Naive thymus-derived CD4-positive, alpha-beta T cell (primary cell): ENCODE results near the gene SOCS3. TPM values are rescaled to one million over a fixed set of nuclear protein-coding genes. Genes with fewer than 3 reads are reported as not detected.

ENCODE experiments used
- ATAC-seq: fragments of 150-1000 bp; cut with Tn5 transposase; 2 replicates; pipeline ENCODE4 v1.10.0; 2021; ENCODE audit warnings: mild to moderate bottlenecking, moderate library complexity
- CTCF ChIA-PET: fragments of 350-600 bp; sonication (Branson Sonifier 250); formaldehyde crosslinking; loops from one replicate; lab custom pipeline; 2021; ENCODE audit warnings: antibody characterized with exemption; lab: Charles Lee
- POLR2A ChIA-PET: fragments of 350-600 bp; sonication (Branson Sonifier 250); formaldehyde crosslinking; loops from one replicate; lab custom pipeline; 2021; ENCODE audit warnings: antibody characterized with exemption, inconsistent platforms; lab: Charles Lee
- DNase-seq, 9 donors: peaks; one replicate each; pipeline versions ENCODE4 v3.0.0 to v3.0.0-alpha.2; 2020 to 2022; ENCODE audit warnings: mixed read lengths in 1 of 9
- H3K27ac ChIP-seq: one replicate; pipeline ENCODE4 v1.7.0; 2013; ENCODE audit warnings: mild to moderate bottlenecking, low read depth, low read length, moderate library complexity
- H3K27me3 ChIP-seq, 2 donors: one replicate each; pipeline ENCODE4 v1.7.0; 2013; ENCODE audit warnings: low read length in 2 of 2, mild to moderate bottlenecking in 2 of 2, moderate library complexity in 2 of 2; ENCODE audit not compliant: control insufficient read depth in 2 of 2, insufficient read depth in 2 of 2
- H3K36me3 ChIP-seq, 3 experiments: 1 replicate in 2 of 3; 2 replicates in 1 of 3; pipeline ENCODE4 v1.7.0; 2013; ENCODE audit warnings: low read length in 3 of 3, mild to moderate bottlenecking in 3 of 3, moderate library complexity in 1 of 3; ENCODE audit not compliant: insufficient read depth in 3 of 3, control insufficient read depth in 2 of 3
- H3K4me1 ChIP-seq, 2 donors: one replicate each; pipeline ENCODE4 v1.7.0; 2013; ENCODE audit warnings: low read length in 2 of 2, mild to moderate bottlenecking in 2 of 2, moderate library complexity in 1 of 2; ENCODE audit not compliant: control insufficient read depth in 2 of 2, insufficient read depth in 2 of 2
- H3K4me3 ChIP-seq: 2 replicates; pipeline ENCODE4 v1.7.0; 2013; ENCODE audit warnings: mild to moderate bottlenecking, low read length
- H3K9me3 ChIP-seq, 3 experiments: 1 replicate in 2 of 3; 2 replicates in 1 of 3; pipeline ENCODE4 v1.7.0; 2013; ENCODE audit warnings: low read length in 3 of 3; ENCODE audit not compliant: control insufficient read depth in 2 of 3
- H3K27ac Mint-ChIP-seq, 9 donors: one replicate each; pipeline ENCODE4 v1.8.0; 2020 to 2022; ENCODE audit warnings: mixed read lengths in 9 of 9, mild to moderate bottlenecking in 8 of 9, moderate library complexity in 5 of 9, inconsistent platforms in 2 of 9
- H3K27me3 Mint-ChIP-seq, 5 donors: one replicate each; pipeline ENCODE4 v1.8.0; 2021 to 2022; ENCODE audit warnings: mixed read lengths in 5 of 5, mild to moderate bottlenecking in 1 of 5
- H3K36me3 Mint-ChIP-seq, 5 donors: one replicate each; pipeline ENCODE4 v1.8.0; 2020 to 2022; ENCODE audit warnings: mixed read lengths in 5 of 5, mild to moderate bottlenecking in 3 of 5, inconsistent platforms in 1 of 5
- H3K4me1 Mint-ChIP-seq, 7 donors: one replicate each; pipeline ENCODE4 v1.8.0; 2020 to 2022; ENCODE audit warnings: mixed read lengths in 7 of 7, mild to moderate bottlenecking in 3 of 7, inconsistent platforms in 1 of 7
- H3K4me3 Mint-ChIP-seq, 10 donors: one replicate each; pipeline ENCODE4 v1.8.0; 2020 to 2022; ENCODE audit warnings: mild to moderate bottlenecking in 10 of 10, mixed read lengths in 10 of 10, moderate library complexity in 6 of 10, inconsistent platforms in 2 of 10
- H3K9me3 Mint-ChIP-seq, 11 donors: one replicate each; pipeline ENCODE4 v1.8.0; 2020 to 2022; ENCODE audit warnings: mixed read lengths in 11 of 11, mild to moderate bottlenecking in 4 of 11, inconsistent platforms in 1 of 11, moderate library complexity in 1 of 11
- intact Hi-C, 2 donors: fragments of 100-400 bp; cut with micrococcal nuclease; formaldehyde crosslinking; loops; one replicate each; pipeline ENCODE4 v1.15.1; 2023
- polyA plus RNA-seq, 2 donors: library from polyadenylated mRNA; unstranded; fragments of 300-500 nt; fragmentation: Illumina TruSeq; gene quantifications; one replicate each; pipeline ENCODE4 v1.2.3, GENCODE V29; 2021
- total RNA-seq, 6 experiments: library from RNA in 5 of 6; stranded (reverse) in 5 of 6; gene quantifications; 1 replicate in 5 of 6; 2 replicates in 1 of 6; pipeline ENCODE4 v1.2.3 and lab custom pipeline; 2021 to 2026

The SOCS3 gene
- total and polyA plus RNA-seq, 7 experiments from 2014 or later: 8.1 to 281 (median 110) TPM

DNA sequence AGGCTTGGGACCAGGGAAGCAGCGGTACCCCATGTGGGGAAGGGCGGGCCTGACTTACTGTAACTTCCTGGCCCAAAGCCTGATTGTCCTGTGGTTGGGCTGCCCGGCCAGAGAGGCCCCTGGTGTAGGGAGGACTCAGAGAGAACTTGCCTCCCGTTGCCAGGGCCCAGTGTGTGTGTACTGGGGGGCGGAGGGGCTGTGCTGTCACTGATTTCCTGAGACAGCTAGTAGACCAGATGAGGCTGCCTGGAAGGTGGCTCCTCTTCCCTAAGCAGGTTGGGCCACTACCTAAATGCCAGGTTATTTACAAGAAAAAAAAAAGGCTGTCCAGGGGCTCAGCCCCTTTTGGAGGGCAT, 16.7 kb downstream of the SOCS3 start:
- Mint-ChIP-seq H3K27ac (peak overlapping the region; percentile 90 to 99 (median 97)), H3K9me3 (peaks cover 0 to 2% (median 0%) of the 10 kb centered on the region in 11 donors), H3K27me3 (peaks cover 0 to 11% (median 0%) of the 10 kb centered on the region in 5 donors), H3K36me3 (peaks cover 0 to 3% (median 0%) of the 10 kb centered on the region in 5 donors), H3K4me1 (peaks cover 64 to 88% (median 76%) of the 10 kb centered on the region in 7 donors), H3K4me3 (peak overlapping the region; percentile 75 to 85 (median 82))
- peak overlapping the region; percentile 82 for H3K27ac ChIP-seq
- ATAC-seq (peak; percentile 44), DNase-seq (peak in 1 of 9 donors; percentile 34)
- no peaks in the 10 kb centered on the region for H3K9me3 ChIP-seq
- H3K36me3 ChIP-seq: no peaks in the 10 kb centered on the region
- CTCF ChIA-PET: interaction anchor here (0.7 to 1.8 kb wide), 6 partner anchors 8 to 79 kb away, joined by 3 to 9 read pairs (median 6); no protein-coding TSS in a partner anchor
- peak overlapping the region; percentile 46 for H3K4me3 ChIP-seq
- POLR2A ChIA-PET: interaction anchor here (0.6 to 3.9 kb wide), 6 partner anchors 8 to 91 kb away, joined by 3 to 17 read pairs (median 8); no protein-coding TSS in a partner anchor
- intact Hi-C loops: loop anchor here (1.0 to 5.0 kb wide), 6 partner anchors 10 to 91 kb away; partner anchors contain the start of gene SOCS3 (in 1 of the 2)
- H3K27me3 ChIP-seq: no peaks in the 10 kb centered on the region
- peaks cover 51 to 79% of the 10 kb centered on the region in 2 donors for H3K4me1 ChIP-seq

DNA sequence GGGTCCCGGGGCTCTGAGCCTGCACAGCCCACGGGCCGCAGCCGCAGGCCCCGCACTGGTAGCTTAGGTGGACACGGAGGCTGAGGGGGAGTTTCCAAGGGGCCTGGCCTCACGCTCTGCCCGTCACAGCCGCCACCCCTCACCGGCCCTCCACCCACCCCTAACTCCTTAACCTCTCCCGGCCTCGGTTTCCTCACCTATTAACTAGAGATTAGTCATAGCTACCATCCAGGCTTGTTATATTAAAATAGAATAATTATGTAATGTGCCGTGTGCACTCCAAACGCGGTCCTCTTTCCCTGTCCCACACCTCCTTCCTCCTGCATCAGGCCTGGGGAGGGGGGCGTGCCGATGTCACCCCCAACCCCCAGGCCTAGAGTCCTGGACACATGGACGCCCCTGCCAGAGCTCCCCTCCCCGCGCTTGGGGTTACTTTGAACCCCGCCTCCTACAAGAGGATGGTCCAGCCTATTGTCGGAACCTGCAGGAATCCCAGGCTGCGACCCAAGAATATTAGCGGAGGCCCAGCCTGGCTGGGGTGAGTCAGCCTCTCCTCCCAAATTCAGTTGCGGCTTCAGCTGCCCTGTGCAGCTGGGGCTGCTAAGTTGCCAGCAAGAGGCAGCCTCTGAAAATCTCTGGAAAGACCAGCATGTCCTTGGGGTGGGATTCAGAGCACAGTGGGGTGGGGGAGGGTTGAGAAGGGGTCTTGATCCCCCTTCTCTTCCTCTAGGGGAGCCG, 17.3 kb downstream of the SOCS3 start:
- Mint-ChIP-seq H3K4me1 (peaks cover 60 to 83% (median 70%) of the 10 kb centered on the region in 7 donors), H3K4me3 (peak overlapping the region; percentile 75 to 85 (median 82)), H3K36me3 (peaks cover 0 to 3% (median 0%) of the 10 kb centered on the region in 5 donors), H3K27me3 (peaks cover 0 to 12% (median 0%) of the 10 kb centered on the region in 5 donors), H3K27ac (peak overlapping the region; percentile 90 to 99 (median 97)), H3K9me3 (peaks cover 0 to 2% (median 0%) of the 10 kb centered on the region in 11 donors)
- ChIA-PET POLR2A (interaction anchor here (0.9 to 3.9 kb wide), 5 partner anchors 8 to 90 kb away, joined by 3 to 17 read pairs (median 11); no protein-coding TSS in a partner anchor), CTCF (interaction anchor here (0.6 to 0.8 kb wide), 2 partner anchors 18 to 91 kb away, joined by 3 read pairs; no protein-coding TSS in a partner anchor)
- peak overlapping the region; percentile 82 for H3K27ac ChIP-seq
- no peaks in the 10 kb centered on the region for H3K9me3 ChIP-seq
- no peaks in the 10 kb centered on the region for H3K27me3 ChIP-seq
- peaks cover 47 to 74% of the 10 kb centered on the region in 2 donors for H3K4me1 ChIP-seq
- H3K4me3 ChIP-seq: peak overlapping the region; percentile 46
- no peaks in the 10 kb centered on the region for H3K36me3 ChIP-seq
- DNase-seq (no peak), ATAC-seq (no peak)
- intact Hi-C loops: loop anchor here (1.0 to 5.0 kb wide), 6 partner anchors 9 to 90 kb away; partner anchors contain the start of gene SOCS3 (in 1 of the 2)

DNA sequence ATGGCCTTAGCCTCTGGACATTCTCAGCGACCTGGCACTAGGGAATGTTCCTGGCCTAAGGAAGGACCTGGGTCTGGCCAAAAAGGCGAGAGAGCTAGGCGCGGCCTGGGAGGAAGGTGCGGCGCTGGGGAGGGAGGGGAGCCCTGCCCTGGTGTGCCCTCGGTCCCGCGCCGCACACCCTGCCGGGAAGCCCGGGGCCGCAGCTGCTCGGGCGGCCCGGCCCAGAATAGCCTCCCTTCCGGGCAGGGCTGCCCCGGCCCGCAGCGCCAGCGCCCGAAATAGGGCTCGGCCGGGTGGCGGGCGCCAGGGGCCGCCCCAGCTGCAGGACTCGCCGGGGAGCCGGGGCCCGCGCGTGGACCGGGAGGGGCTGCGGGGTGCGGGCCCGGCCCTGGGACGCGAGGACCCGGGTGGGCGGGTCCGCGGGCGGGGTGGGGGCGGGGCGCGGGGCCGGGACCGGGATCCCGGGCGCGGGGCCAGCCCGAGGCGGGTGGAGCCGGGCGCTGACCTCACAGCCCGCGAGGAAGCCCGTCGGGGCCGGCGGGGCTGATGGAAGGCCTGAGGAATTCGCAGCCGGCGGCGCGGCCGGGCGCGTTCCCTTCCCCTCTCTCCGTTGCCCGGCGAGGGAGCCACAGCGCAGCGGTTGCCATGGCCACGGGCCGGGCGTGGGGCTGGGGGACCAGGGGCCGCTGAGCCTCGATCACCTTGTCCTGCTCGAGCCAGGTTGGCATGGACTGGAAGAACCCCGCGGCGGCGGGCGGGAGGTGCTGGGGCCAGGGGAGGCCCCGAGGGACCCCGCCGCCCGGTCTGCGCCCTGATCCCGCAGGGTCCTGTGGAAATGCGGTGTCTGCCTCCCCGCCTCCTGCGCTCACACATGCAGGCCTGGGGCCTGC, 18.1 kb downstream of the SOCS3 start:
- Mint-ChIP-seq H3K4me3 (peak overlapping the region in 8 of 10 donors; percentile 53 to 85 (median 72)), H3K27ac (peak overlapping the region in 5 of 9 donors; percentile 32 to 98 (median 97))

DNA sequence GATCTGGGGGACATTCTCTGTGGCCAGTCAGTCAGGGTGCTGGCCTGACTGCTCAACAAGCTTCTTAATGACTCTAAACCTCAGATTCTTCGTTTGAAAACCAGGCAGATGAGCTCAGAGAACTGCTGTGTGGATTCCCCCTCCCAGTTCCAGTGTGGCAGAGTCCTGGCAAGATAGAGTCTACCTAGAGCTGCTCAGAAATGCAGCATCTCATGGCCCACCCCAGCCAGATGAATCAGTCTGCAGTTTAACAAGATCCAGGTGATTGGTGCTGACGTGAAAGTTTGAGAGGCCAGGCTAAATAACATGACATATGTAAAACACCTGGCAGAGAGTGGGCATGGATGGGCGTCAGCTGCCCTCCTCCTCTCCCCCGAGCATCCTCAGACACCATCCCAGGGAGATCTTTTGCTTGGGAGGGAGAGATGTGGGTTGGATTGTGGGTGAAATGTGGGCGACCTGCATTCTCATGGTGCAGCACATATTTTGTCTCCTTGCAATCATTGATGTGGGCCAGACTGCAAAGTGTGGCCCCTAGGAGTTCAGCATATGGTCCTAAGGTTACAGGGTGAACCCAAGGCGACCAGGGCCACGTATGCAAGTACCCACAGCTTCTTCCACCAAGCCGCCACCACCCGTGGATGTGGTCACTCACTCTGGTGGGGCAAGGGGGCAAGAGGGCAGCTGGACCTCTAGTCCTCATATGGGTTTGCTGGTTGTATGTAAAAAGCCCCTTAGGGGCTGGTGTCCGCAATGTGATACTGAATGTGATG, 19.5 kb downstream of the SOCS3 start:
- Histone ChIP-seq H3K4me1 (peaks cover 40 to 53% of the 10 kb centered on the region in 2 donors), H3K4me3 (no peak overlapping the region), H3K9me3 (no peaks in the 10 kb centered on the region), H3K27me3 (no peaks in the 10 kb centered on the region), H3K36me3 (no peaks in the 10 kb centered on the region), H3K27ac (no peak overlapping the region)
- H3K36me3 Mint-ChIP-seq: peaks cover 0 to 3% (median 0%) of the 10 kb centered on the region in 5 donors
- peaks cover 0 to 2% (median 0%) of the 10 kb centered on the region in 11 donors for H3K9me3 Mint-ChIP-seq
- H3K27me3 Mint-ChIP-seq: peaks cover 0 to 16% (median 0%) of the 10 kb centered on the region in 5 donors
- ChIA-PET CTCF (interaction anchor here (0.6 to 1.6 kb wide), 5 partner anchors 17 to 56 kb away, joined by 3 to 6 read pairs (median 3); no protein-coding TSS in a partner anchor), POLR2A (interaction anchor here (0.6 to 0.7 kb wide), 5 partner anchors 15 to 309 kb away, joined by 3 to 4 read pairs (median 3); no protein-coding TSS in a partner anchor)
- peak overlapping the region; percentile 80 to 89 (median 85) for H3K27ac Mint-ChIP-seq
- peak overlapping the region; percentile 53 to 85 (median 68) for H3K4me3 Mint-ChIP-seq
- DNase-seq: no peak
- H3K4me1 Mint-ChIP-seq: peaks cover 44 to 60% (median 48%) of the 10 kb centered on the region in 7 donors
- no peak for ATAC-seq
- intact Hi-C loops: loop anchor here in 1 of 2 donors (5.0 kb wide), 1 partner anchor 88 kb away; no protein-coding TSS in a partner anchor

More for the DNA sequence above, 18.1 kb downstream of the SOCS3 start:
- peaks cover 43 to 67% of the 10 kb centered on the region in 2 donors for H3K4me1 ChIP-seq
- ChIA-PET CTCF (interaction anchor here (0.6 to 0.8 kb wide), 2 partner anchors 17 to 90 kb away, joined by 3 read pairs; no protein-coding TSS in a partner anchor), POLR2A (interaction anchor here (0.7 to 3.9 kb wide), 6 partner anchors 7 to 383 kb away, joined by 3 to 17 read pairs (median 8); partner anchors contain the start of gene TNRC6C)
- Mint-ChIP-seq H3K27me3 (peaks cover 0 to 15% (median 0%) of the 10 kb centered on the region in 5 donors), H3K4me1 (peaks cover 54 to 75% (median 62%) of the 10 kb centered on the region in 7 donors), H3K9me3 (peaks cover 0 to 2% (median 0%) of the 10 kb centered on the region in 11 donors), H3K36me3 (peaks cover 0 to 3% (median 0%) of the 10 kb centered on the region in 5 donors)
- intact Hi-C loops: loop anchor here in 1 of 2 donors (2.0 to 5.0 kb wide), 2 partner anchors 27 to 90 kb away; no protein-coding TSS in a partner anchor
- peak overlapping the region; percentile 82 for H3K27ac ChIP-seq
- ATAC-seq (peak; percentile 15), DNase-seq (peak in 2 of 9 donors; percentile 28 to 48)
- H3K36me3 ChIP-seq: no peaks in the 10 kb centered on the region
- no peaks in the 10 kb centered on the region for H3K27me3 ChIP-seq
- H3K4me3 ChIP-seq: peak overlapping the region; percentile 24
- no peaks in the 10 kb centered on the region for H3K9me3 ChIP-seq

DNA sequence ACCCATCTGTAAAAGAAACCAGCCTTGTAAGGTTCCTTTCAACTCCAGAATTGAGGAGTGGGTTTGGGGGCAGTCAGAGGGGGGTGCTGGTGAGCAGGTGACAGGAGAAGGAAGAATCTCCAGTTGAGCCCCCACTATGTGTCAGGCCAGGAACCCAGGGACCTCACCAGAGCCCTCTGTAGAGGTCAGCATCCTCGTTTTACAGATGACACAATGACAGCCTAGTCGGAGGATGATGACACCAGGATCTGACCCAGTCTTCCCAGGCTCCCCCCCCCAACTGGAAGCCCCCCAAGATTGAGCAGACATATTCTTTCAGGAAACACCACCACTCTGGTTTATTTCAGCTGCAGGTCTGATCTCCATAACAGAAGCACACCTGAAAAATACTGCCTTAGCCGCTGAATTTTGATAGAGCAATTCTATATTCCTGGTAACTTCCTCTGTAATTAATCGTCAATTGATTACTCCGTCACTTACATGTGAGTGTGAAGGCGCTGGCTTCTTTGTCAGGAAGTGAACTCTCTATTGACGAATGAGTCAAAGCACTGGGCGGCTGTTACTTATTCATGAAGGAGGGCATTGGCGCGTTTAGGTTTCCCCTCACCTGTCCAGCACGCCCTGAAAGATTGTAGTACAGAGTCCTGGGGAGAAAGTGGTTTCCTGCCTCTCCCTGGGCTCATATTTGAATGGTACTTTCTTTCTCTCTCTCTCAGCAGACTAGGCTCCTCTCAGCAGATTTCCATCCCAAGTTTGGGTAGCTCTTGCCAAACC, 21.2 kb downstream of the SOCS3 start:
- ChIA-PET POLR2A (interaction anchor here (0.9 to 1.1 kb wide), 2 partner anchors 27 to 39 kb away, joined by 3 to 8 read pairs; no protein-coding TSS in a partner anchor), CTCF (interaction anchor here (0.8 to 1.3 kb wide), 4 partner anchors 18 to 87 kb away, joined by 3 to 5 read pairs (median 4); no protein-coding TSS in a partner anchor)
- Mint-ChIP-seq H3K36me3 (peaks cover 0 to 1% (median 0%) of the 10 kb centered on the region in 5 donors), H3K4me3 (peak overlapping the region in 2 of 10 donors; percentile 35 to 57), H3K27me3 (peaks cover 0 to 16% (median 0%) of the 10 kb centered on the region in 5 donors), H3K27ac (peak overlapping the region; percentile 19 to 88 (median 66)), H3K4me1 (peaks cover 35 to 60% (median 45%) of the 10 kb centered on the region in 7 donors), H3K9me3 (peaks cover 0 to 2% (median 0%) of the 10 kb centered on the region in 11 donors)
- intact Hi-C loops: no loop called here
- Histone ChIP-seq H3K27me3 (no peaks in the 10 kb centered on the region), H3K4me3 (no peak overlapping the region), H3K9me3 (no peaks in the 10 kb centered on the region), H3K36me3 (no peaks in the 10 kb centered on the region), H3K4me1 (peaks cover 23 to 41% of the 10 kb centered on the region in 2 donors), H3K27ac (no peak overlapping the region)
- DNase-seq (peak in 1 of 9 donors; percentile 51), ATAC-seq (no peak)
